ENCODE data around the gene RBM38.

GRCh38 chr20:57417051-57417689 is 26.0 kb downstream of the RBM38 start:
- TF ChIP-seq CTCF (conservative IDR thresholded peaks at IDR 0.05; ENCODE audit: low read depth, low read length) (no peak), EZH2 (IDR thresholded peaks at IDR 0.05; ENCODE audit: borderline replicate concordance, low read depth, low read length, poor library complexity, severe bottlenecking) (no peak)

Measured in A673 (cell line).